ENCODE data around the gene CXCL3. TPM values are rescaled to one million over a fixed set of nuclear protein-coding genes. Genes with fewer than 3 reads are reported as not detected.

The CXCL3 gene
- polyA plus RNA-seq, 2 of the 4 experiments (the other 2 are of a cell fraction): 5.1 to 17.9 TPM

GRCh38 chr4:74016068-74016467, 22.4 kb downstream of the CXCL3 start:
- CTCF ChIA-PET: interaction anchor here (1.4 to 2.7 kb wide), 4 partner anchors 7 to 21 kb away, joined by 4 to 11 read pairs (median 6); partner anchors contain the start of gene CXCL5
- TF ChIP-seq ZFP36 (IDR thresholded peaks at IDR 0.05; ENCODE audit: borderline replicate concordance, partially characterized antibody) (no peak), MAFK (IDR thresholded peaks at IDR 0.05; ENCODE audit: partially characterized antibody) (no peak), HOXB5 (CRISPR knock-in tag; IDR thresholded peaks at IDR 0.05) (no peak)

DNA sequence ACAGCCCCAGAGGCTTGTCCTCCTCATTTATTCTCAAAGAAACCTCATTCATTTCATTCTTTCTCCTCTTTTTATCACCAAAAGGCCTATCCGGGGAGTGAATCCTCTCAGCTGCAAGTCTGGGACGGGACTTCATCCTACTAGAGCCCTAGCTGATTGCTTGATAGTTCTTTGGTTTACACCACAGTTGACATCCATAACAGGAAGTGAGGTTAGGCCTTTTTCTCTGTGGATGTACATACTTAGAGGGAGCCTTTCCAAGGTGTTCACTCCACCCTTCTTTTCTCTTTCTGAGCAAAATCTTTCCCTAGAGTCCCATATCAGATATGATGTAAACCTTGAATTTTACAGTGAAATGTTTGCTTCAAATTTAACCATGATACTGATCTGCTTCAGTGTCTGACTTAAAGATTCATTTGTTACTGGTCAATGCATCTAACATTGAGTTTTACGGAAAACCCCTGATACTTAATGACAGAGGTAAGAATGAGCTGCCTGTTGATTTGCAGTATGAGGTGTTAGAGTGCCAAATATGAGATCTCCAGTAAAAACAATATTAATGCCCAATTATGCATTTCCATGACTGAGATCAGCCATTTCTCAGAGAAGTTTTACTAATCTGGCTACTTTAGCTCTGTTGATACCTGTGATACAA, 23.2 kb downstream of the CXCL3 start:
- peak overlapping the region in 1 of 2 experiments; percentile 53; a peak in 3 of 6 replicates for H3K27ac ChIP-seq
- 95% methylated on average over 3 of the region's 3 CpGs for WGBS (ENCODE audit: missing lambda C conversion rate)

More at GRCh38 chr4:74016068-74016467, 22.4 kb downstream of the CXCL3 start:
- FAIRE-seq (no peak), DNase-seq (ENCODE audit: low read depth in 1 of 2, low spot score in 1 of 2) (peak in 1 of 2 experiments; percentile 63), ATAC-seq (no peak)
- POLR2A ChIA-PET: interaction anchor here (1.0 kb wide), 1 partner anchor 83 kb away, joined by 4 read pairs; the partner anchor contains the start of gene CXCL2
- Histone ChIP-seq H3K4me1 (peaks cover 14% of the 10 kb centered on the region; the same call in 2 of the 3 replicates), H3K9me3 (peaks cover 2% of the 10 kb centered on the region; the same call in 1 of the 3 replicates), H3K4me3 (no peak overlapping the region), H3K4me2 (peak overlapping the region; percentile 32; the same call in 2 of the 3 replicates), H3K27ac (peak overlapping the region; percentile 19 to 60; a peak in 2 of 6 replicates)
- WGBS (ENCODE audit: missing lambda C conversion rate): 35% methylated on average over 1 of the region's 1 CpG

GRCh38 chr4:74014332-74014731, 24.2 kb downstream of the CXCL3 start:
- no peak for TF ChIP-seq BCL3 (IDR thresholded peaks at IDR 0.05)
- peak; percentile 79 for TF ChIP-seq REST (IDR thresholded peaks at IDR 0.05)
- TF ChIP-seq HDAC2 (IDR thresholded peaks at IDR 0.05): no peak
- TF ChIP-seq HOXB13 (CRISPR knock-in tag; IDR thresholded peaks at IDR 0.05; ENCODE audit: low read depth): no peak
- Histone ChIP-seq H3K27ac (peak overlapping the region in 1 of 2 experiments; percentile 30; a peak in 1 of 6 replicates), H3K9me3 (no peaks in the 10 kb centered on the region; the same call in 2 of the 3 replicates), H3K4me1 (peaks cover 14% of the 10 kb centered on the region; the same call in 2 of the 3 replicates), H3K4me2 (no peak overlapping the region), H3K4me3 (no peak overlapping the region)
- no peak for ATAC-seq
- FAIRE-seq: no peak
- POLR2A ChIA-PET: no interaction called here
- no peak for DNase-seq (ENCODE audit: low read depth in 1 of 2, low spot score in 1 of 2)
- WGBS (ENCODE audit: missing lambda C conversion rate): 31% methylated on average over 1 of the region's 1 CpG
- CTCF ChIA-PET: interaction anchor here (1.3 to 2.7 kb wide), 2 partner anchors 16 to 24 kb away, joined by 3 to 11 read pairs; partner anchors contain the start of genes CXCL3 and CXCL5

More for the DNA sequence above, 23.2 kb downstream of the CXCL3 start:
- Histone ChIP-seq H3K4me2 (peak overlapping the region; percentile 32; the same call in 1 of the 3 replicates), H3K4me1 (peaks cover 14% of the 10 kb centered on the region; the same call in 2 of the 3 replicates), H3K4me3 (no peak overlapping the region), H3K9me3 (peaks cover 2% of the 10 kb centered on the region; the same call in 1 of the 3 replicates)
- ATAC-seq: no peak
- FAIRE-seq: no peak
- TF ChIP-seq FOSB (CRISPR knock-in tag; IDR thresholded peaks at IDR 0.05): no peak
- TF ChIP-seq CBX8 (IDR thresholded peaks at IDR 0.05): no peak
- no peak for TF ChIP-seq NR3C1 (IDR thresholded peaks at IDR 0.05)
- TF ChIP-seq, protein P1, sequence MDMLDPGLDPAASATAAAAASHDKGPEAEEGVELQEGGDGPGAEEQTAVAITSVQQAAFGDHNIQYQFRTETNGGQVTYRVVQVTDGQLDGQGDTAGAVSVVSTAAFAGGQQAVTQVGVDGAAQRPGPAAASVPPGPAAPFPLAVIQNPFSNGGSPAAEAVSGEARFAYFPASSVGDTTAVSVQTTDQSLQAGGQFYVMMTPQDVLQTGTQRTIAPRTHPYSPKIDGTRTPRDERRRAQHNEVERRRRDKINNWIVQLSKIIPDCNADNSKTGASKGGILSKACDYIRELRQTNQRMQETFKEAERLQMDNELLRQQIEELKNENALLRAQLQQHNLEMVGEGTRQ (IDR thresholded peaks at IDR 0.05): no peak
- no peak for TF ChIP-seq NPAS2 (CRISPR knock-in tag; IDR thresholded peaks at IDR 0.05; ENCODE audit: borderline replicate concordance)
- TF ChIP-seq HDAC2 (IDR thresholded peaks at IDR 0.05): no peak
- no peak for TF ChIP-seq RAD21 (conservative IDR thresholded peaks at IDR 0.05 in 1 of 2, IDR thresholded peaks at IDR 0.05 in 1 of 2)
- TF ChIP-seq ZNF302 (CRISPR knock-in tag; IDR thresholded peaks at IDR 0.05): no peak
- no peak for TF ChIP-seq EP300 (IDR thresholded peaks at IDR 0.05)
- TF ChIP-seq ZSCAN20 (CRISPR knock-in tag; IDR thresholded peaks at IDR 0.05): no peak
- TF ChIP-seq CEBPB (IDR thresholded peaks at IDR 0.05): no peak
- TF ChIP-seq RNF2 (IDR thresholded peaks at IDR 0.05; ENCODE audit: borderline replicate concordance, low read depth): no peak
- TF ChIP-seq CHD4 (IDR thresholded peaks at IDR 0.05; ENCODE audit: borderline replicate concordance): no peak
- TF ChIP-seq MAX (IDR thresholded peaks at IDR 0.05): no peak
- TF ChIP-seq ATOH8 (CRISPR knock-in tag; IDR thresholded peaks at IDR 0.05; ENCODE audit: low read depth): no peak
- TF ChIP-seq E2F6 (IDR thresholded peaks at IDR 0.05; ENCODE audit: borderline replicate concordance, low read depth): no peak
- CTCF ChIA-PET: interaction anchor here (1.4 to 2.7 kb wide), 2 partner anchors 8 to 17 kb away, joined by 4 to 11 read pairs; partner anchors contain the start of gene CXCL5
- POLR2A ChIA-PET: no interaction called here
- no peak for DNase-seq (ENCODE audit: low read depth in 1 of 2, low spot score in 1 of 2)
